HG02642 (cell line): ENCODE results near the gene FIBCD1.
"Not testable (repeated sequence)": the region's sequence is repeated elsewhere in the genome, so short reads cannot be mapped to it uniquely, and the experiment has no call there.

Experiments used
- ATAC-seq: cut with Tn5 transposase; IDR thresholded peaks from one replicate; pipeline ENCODE4 v1.9.1; 2021; ENCODE audit warnings: mild to moderate bottlenecking; ENCODE audit not compliant: unreplicated experiment, poor library complexity

FIBCD1 gene

DNA sequence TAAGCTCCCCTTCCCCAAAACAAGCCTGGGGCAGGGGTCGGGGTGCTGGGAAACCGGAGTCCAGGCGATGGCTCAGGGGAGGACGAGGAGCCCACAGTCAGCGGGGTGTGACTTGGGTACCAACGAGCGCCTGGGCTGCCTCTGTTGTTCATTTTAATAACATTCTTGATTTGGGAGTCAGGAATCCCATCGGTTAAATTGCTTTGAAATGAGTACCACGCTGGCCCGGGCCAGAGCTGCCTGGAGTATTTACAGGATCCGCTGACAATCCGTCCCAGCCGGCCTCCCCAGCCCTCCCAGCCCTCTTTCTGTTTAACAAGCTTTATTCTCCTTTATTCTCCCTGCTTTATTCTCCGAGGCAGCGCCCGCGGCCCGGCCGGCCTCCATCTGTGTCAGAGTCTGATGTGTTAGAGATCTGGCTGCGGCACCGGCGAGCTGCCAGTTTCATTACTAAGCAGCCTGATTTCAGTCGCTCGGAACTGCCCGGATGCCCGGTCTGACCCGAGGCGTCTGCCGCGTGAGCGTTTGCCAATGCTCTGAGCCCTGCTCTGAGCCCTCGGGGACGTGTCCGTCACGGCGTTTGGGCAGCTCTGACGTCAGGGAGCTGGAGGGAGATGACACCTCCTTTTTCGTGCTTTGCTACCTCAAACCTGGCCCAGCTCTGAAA is 26.0 kb downstream of the FIBCD1 start:
- no peak for ATAC-seq

DNA sequence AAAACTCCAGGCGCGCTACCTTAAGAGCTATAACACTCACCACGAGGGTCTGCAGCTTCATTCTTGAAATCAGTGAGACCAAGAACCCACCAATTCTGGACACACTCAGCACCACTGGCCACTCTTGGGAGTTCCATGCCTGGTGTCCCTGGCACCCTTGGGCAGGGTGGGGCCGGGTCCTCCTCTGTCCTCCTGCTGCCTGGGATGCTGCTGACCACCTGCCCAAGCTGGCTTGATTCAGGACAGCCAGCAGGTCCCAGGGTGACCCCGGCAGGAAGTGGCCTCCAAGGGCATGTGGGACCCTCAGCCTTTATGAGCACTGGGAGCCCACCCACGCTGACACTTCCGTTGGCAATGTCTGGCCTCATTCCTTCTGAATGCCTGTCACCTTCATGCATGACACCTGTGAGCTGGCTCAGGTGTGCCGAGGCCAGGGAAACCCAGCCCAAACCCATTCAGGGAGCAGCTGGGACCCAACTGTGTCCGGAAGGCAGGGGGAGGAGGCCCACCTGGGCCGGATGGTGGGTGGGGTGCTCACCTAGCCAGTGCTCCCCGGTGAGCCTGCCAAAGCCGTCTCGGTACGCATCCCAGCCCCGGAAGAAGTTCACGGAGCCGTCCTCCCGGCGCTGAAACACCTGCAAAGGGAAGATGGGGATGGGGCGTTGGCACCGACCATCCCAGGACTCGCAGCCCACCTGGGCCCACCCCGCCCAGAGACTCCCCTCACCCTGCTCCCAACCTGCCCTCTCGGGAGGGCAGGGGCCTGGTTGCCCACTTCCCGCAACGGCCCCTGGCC is 27.6 kb downstream of the FIBCD1 start:
- no peak for ATAC-seq

DNA sequence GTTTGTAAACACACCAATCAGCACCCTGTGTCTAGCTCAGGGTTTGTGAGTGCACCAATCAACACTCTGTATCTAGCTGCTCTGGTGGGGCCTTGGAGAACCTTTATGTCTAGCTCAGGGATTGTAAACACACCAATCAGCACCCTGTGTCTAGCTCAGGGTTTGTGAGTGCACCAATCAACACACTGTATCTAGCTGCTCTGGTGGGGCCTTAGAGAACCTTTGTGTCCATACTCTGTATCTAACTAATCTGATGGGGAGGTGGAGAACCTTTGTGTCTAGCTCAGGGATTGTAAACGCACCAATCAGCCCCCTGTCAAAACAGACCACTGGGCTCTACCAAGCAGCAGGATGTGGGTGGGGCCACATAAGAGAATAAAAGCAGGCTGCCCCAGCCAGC is 28.4 kb downstream of the FIBCD1 start:
- not testable (repeated sequence) for ATAC-seq

DNA sequence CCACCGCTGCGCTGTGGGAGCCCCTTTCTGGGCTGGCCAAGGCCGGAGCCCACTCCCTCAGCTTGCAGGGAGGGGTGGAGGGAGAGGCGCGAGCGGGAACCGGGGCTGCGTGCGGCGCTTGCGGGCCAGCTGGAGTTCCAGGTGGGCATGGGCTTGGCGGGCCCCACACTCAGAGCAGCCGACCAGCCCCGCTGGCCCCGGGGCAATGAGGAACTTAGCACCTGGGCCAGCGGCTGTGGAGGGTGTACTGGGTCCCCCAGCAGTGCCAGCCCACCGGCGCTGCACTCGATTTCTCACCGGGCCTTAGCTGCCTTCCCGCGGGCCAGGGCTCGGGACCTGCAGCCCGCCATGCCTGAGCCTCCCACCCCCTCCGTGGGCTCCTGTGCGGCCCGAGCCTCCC is 29.0 kb downstream of the FIBCD1 start:
- not testable (repeated sequence) for ATAC-seq

DNA sequence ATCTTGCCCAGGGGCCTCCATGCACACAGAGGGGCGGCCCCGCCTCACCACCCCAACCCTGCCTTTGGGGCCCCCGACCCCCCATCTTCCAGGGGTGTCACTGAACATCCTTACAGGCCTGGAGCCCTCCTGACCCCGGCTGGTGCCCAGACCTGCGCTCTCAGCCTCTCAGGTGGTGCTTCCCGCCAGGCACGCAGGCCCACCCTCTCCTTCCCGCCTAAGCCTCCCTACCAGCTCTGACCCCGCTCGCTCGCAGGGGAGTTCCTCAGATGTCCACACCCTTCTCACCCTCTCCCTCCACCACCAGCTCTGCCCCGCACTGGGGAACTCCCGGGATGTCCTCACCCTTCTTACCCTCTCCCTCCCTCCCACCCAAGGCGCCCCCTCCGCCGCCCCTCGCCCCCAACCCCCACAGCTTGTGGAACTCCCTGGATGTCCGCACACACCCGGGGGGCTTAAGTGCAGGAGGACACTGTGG is 30.1 kb downstream of the FIBCD1 start:
- ATAC-seq = no peak

DNA sequence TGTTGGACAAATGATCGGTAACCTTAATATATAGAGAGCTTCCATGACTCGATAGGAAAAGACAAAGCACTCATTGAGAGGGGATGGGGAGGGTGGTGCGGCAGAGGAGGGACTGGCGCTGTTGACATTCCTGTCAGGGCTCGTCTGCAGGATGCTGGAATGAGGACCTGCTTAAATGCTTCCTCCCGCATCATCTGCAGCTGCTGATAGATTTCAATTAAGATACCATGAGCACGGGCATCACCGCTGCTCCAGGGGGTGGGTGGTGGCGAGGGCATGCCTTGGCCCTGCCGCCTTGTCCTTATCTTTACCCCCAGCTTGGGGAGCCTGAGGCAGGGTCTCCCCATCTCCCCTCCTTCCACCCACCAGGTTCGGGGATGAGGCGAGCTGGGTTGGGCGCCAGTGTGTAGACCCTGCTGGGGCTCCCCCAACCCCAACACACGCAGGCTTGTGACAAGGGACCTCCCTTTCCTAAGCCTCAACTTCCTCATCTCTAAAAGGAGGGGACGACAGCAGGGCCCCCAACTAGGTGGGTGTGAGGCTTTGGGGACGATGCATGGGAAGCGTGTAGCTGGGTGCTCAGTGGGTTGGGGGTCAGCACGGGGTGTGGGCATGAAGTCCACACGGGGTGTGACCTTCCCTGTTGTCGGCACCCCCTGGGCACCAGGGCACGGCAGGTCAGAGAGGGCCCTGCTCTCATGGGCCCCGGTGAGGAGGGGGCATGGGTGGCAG is 30.7 kb downstream of the FIBCD1 start:
- ATAC-seq = no peak

GRCh38 chr9:130906735-130907416 is 32.2 kb downstream of the FIBCD1 start:
- ATAC-seq = no peak

GRCh38 chr9:130905902-130906734 is 32.9 kb downstream of the FIBCD1 start:
- ATAC-seq = no peak

DNA sequence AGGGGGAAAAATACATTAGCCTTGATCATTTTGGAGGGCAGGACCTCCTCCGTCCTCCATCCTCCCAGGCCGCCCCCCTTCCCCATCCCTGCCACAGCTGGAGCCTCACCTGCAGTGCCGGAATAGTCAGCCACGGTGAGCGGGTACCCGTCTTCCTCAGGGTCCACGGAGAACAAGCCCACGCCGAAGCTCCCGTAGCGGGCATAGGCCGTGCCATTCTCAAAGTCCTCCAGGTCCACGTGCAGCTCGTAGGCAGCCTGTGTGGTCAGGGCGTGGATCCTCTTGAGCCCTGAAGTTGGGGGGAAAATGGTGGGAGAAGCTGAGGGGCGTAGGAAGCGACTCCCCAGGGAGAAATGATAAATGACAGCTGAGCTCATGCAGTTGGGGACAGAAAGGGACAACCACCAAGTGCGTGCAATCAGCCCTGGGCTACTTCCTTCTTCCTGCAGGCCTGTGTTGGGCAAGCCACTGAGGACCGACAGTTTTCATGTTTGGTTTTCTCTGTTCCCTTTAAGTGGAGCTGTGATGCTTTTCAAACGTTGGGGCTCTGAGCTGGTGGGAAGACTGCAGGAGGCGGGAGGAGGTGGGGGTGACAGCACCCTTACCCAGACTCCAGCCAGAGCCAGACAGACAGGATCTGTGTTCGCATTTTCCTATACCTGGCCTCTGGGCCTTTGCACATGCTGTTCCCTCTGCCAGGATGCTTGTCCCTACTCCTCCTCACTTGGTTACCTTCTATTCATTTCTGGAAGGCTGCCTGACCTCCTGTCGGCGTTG is 33.7 kb downstream of the FIBCD1 start:
- no peak for ATAC-seq

DNA sequence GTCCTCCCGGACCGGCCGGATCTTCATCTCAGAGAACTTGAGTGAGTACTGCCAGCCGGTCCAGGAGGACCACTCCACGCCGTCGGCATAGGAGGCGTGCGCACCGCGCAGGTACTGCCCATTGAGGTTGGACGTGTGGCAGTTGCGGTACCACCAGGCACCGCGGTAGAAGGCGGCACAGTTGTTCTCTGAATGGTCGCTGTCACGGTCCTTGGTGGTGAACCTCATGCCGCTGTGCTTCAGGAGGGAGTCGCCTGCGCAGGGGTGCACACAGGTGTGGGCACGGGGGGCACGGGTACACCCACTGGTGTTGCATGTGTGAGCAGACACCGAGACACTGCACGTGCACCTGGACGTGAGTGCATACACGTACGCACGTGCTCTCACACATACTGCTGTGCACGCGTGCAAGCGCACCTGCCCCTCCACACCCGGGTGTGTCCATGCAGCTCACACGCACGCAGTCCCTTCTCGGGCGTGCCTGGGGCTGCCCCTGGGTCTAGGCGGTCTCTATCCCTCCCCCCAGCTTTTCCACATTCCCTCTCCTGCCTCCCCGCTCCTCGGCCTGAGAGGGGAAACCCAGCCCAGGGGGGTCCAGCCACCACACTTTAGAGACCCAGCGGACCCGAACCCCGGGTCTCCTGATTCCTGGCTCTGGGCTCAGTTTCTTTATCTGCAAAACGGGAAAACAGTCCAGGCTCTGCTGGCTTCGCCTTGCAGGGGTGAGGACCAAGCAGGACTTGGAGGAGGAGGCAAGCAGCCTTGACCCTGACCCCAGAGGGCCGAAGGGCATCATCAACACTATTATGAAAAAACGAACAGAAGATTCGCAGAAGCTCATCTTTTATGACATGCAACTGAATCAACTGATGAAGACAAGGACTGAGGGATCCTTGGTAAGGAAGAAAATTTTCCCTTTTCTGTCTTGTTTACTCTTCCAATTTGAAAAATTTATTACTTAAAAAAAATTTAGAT is 34.7 kb downstream of the FIBCD1 start:
- ATAC-seq = no peak

DNA sequence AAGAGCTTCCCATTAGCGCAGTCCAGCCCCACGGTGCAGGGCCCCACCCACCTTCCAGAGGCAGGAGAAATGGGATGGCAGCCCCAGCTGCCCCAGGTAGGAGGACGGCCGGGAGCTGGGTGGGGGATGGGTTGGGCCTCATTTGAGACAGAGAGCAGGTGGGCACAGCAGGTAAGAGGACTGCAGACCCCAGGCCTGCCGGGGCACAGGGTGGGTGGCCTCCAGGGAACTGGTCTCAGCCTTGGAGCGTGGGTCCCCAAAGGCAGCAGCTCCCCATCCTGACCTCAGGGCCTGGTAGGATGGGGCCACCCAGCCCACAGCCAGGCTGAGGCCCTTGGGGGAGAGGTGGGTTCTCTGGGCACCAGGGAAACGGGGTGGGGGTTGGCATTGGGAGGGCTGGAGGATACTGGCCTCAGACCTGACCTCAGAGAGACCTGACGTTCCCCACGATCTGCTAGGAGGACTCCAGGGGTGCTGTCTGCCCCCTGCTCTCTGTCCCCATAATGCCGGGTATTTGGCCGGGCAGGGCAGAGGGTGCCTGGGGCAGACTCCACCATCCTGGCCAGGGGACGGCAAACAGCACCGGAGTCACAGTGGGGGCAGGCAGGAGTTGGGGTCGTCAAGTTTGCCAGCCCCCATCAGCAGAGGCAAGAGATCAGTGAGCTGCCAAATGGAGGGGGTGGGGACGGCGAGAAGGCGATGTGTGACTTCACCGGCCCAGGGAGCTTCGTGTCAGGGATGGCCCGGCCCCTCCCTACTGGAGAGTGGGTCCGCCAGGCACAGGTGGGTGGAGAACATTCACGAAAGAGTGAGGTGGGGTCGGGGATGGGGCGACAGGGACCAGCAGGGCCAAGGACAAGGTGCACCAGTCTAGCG is 35.6 kb downstream of the FIBCD1 start:
- ATAC-seq = no peak

DNA sequence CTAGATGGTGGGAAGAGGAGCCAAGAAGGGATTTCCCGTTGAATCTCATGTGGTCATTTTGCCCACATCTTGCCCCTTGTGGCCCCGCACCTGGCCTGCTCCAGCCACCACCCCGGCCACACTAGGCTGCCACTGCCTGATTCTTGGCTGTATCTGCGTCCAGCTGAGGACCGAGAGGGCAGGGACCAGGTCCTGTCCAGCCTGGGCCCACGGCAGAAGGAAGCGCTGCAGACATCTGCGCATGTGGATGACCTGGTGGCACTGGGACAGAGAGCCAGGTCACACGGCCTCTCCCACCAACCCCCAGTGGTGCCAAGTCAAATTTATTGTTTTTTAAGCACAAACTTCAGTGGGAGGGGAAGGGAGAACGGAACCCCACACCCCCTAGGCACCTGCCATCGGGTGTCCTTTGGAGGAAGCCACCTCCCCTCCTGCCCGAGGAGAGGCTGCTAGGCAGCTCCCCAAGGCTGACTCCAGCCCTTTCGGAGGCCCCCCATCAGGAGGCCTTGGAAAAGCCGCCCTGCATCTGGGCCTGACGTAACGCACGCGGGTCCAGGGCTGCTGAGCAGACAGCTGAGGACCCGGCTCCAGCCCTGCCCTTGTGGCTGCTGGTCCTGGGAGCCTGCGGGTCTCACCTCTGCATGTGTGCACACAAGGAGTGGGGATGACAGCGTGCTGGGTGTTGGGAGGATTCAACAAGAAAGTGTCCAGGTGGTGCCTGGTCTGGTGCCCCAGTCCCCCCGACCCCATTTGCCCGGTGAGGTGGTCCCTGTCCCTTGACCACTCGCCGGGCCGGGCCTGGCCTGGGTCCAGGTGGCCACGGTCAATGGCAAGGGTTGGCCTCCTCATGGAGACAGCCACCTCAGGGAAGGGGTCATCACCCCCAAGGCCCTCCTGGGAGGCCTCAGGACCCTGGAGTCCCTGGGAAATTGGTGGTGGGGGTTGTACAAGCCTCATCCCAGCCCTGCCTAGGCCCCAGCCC is 36.6 kb downstream of the FIBCD1 start:
- ATAC-seq = no peak

DNA sequence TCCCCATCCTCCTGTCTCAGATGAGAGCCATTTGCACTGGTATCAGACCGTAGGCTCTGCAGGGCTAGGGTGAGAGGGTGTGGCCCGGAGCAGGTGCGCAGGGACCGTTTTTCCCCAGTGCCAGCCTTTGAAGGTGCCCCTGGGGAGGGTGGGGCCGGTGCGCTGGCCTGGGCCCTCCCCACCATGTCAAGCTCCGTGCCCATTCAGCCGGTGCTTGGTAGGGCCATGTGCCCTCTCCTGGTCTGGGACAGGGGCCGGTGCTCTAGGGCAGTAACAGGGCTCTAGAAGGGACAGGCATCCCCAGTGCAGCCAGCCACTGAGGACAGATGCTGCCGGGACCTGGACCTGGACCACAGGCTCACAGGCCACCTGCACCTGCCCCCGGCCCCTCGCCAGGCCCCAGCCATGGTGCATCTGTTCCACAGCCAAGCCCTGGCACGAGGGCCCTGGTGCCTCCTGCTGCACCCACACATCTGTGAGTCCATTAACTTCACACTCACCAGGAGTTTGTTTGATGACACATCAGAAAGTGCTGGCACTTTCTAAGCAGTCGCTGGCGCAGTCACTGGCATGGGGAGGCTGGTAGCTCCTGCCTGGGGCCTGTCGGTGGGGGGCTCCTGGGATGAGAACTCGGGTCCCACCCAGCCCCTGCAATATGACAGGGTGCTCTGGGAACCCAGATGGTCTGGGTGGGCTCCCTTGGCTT is 37.4 kb downstream of the FIBCD1 start:
- no peak for ATAC-seq

GRCh38 chr9:130900701-130901497 is 38.1 kb downstream of the FIBCD1 start:
- ATAC-seq = no peak
